OCI-LY7 (cell line): Measurements from ENCODE around the gene CAMK2N2.

Experiments used
- EZH2phosphoT487 ChIP-seq: fragments of 200-600 bp; sonication (generic); IDR thresholded peaks from 2 replicates; pipeline ENCODE4 v1.6.1; 2018; ENCODE audit warnings: low read depth, borderline replicate concordance, mild to moderate bottlenecking, mixed run types, antibody characterized with exemption, low read length, moderate library complexity, mixed read lengths
- TF ChIP-seq, protein P1 (sequence below): fragments of 200-600 bp; sonication (generic); conservative IDR thresholded peaks from 2 replicates; pipeline ENCODE4 v1.5.1; 2014; ENCODE audit warnings: mild to moderate bottlenecking, antibody characterized with exemption, low read length, moderate library complexity, mixed read lengths

DNA sequence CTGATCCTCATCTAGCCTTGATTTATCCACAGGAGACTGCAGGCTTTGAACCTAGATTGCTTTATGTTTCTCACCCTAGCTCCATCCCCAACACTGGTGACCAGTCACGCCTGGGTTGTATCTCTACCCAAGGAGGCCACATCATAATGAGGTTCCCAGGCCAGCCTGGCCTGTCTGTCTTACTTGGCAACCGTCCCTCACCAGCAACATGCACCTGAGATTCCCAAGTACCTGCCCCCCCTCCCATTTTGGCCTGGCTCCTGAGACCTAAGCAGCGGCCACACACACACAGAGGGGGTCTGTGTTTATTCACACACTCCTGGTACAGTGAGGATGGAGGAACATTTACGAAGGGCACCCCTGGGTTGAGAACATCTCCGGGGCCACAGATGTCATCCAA lies 2.4 kb downstream of the CAMK2N2 start:
- TF ChIP-seq, protein P1, sequence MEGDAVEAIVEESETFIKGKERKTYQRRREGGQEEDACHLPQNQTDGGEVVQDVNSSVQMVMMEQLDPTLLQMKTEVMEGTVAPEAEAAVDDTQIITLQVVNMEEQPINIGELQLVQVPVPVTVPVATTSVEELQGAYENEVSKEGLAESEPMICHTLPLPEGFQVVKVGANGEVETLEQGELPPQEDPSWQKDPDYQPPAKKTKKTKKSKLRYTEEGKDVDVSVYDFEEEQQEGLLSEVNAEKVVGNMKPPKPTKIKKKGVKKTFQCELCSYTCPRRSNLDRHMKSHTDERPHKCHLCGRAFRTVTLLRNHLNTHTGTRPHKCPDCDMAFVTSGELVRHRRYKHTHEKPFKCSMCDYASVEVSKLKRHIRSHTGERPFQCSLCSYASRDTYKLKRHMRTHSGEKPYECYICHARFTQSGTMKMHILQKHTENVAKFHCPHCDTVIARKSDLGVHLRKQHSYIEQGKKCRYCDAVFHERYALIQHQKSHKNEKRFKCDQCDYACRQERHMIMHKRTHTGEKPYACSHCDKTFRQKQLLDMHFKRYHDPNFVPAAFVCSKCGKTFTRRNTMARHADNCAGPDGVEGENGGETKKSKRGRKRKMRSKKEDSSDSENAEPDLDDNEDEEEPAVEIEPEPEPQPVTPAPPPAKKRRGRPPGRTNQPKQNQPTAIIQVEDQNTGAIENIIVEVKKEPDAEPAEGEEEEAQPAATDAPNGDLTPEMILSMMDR: no peak
- no peak for TF ChIP-seq EZH2phosphoT487
